ENCODE results near the gene HSPB6.
A peak's percentile ranks its signal among the peaks of the same experiment; 100 is the strongest.
"Not testable (repeated sequence)": the region's sequence is repeated elsewhere in the genome, so short reads cannot be mapped to it uniquely, and the experiment has no call there.

HSPB6 gene

DNA sequence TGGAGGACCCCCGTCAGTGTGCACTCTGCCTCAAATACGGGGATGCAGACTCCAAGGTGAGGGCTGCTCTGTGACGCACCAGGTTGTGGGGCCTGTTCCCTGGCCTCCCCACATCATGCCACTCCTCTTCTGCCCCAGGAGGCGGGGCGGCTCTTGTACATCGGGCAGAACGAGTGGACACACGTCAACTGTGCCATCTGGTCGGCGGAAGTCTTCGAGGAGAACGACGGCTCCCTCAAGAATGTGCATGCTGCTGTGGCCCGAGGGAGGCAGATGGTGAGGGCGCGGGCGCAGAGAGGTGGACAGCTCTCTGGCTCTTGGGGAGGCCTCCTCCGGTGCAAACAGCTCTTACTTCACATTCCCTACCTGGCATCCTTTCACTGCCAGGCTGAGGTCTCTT, 27.8 kb downstream of the HSPB6 start:
- no peak for DNase-seq

GRCh38 chr19:35727956-35728706, 28.7 kb downstream of the HSPB6 start:
- DNase-seq = no peak

DNA sequence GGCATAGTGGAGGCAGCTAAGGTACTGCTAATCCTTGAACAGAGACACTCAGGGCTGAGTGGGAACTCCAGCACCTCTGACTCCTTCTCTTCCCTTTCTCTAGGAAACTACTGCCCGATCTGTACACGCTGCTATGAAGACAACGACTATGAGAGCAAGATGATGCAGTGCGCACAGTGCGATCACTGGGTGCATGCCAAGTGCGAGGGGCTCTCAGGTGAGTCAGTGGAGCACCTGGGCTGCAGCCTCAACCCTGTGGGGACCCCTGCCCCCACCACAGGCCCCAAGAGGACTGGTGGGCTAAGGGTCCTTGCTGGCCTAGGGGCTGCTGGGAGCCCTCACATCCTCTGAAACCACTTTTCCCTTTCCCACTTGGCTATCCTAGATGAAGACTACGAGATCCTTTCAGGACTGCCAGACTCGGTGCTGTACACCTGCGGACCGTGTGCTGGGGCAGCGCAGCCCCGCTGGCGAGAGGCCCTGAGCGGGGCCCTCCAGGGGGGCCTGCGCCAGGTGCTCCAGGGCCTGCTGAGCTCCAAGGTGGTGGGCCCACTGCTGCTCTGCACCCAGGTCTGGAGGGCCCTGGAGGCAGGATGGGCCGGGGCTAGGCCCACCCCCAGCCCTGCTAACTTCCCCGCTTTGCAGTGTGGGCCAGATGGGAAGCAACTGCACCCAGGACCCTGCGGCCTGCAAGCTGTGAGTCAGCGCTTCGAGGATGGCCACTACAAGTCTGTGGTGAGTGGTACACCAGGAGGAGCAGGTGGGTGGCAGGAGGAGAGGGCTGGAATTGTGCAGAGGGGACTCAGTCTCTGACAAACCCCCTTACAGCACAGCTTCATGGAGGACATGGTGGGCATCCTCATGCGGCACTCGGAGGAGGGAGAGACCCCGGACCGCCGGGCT, 29.5 kb downstream of the HSPB6 start:
- no peak for DNase-seq

- DNase-seq = no peak
Observed at GRCh38 chr19:35725216-35725861, 31.5 kb downstream of the HSPB6 start.

GRCh38 chr19:35724560-35724959, 32.3 kb downstream of the HSPB6 start:
- DNase-seq = no peak

DNA sequence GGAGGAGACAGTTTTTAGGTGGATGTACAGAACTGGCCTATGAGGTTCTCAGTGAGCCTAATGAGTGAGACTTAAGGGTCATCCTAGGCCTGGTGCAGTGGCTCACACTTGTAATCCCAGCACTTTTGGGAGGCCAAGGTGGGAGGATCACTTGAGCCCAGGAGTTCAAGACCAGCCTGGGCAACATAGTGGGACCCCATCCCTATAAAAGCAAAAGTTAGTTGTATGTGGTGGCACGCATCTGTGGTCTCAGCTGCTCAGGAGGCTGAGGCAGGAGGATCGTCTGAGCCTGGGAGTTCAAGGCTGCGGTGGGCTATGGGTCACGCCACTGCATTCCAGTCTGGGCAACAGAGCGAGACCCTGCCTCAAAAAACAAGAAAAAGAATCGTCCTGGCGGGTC, 32.7 kb downstream of the HSPB6 start:
- not testable (repeated sequence) for DNase-seq

DNA sequence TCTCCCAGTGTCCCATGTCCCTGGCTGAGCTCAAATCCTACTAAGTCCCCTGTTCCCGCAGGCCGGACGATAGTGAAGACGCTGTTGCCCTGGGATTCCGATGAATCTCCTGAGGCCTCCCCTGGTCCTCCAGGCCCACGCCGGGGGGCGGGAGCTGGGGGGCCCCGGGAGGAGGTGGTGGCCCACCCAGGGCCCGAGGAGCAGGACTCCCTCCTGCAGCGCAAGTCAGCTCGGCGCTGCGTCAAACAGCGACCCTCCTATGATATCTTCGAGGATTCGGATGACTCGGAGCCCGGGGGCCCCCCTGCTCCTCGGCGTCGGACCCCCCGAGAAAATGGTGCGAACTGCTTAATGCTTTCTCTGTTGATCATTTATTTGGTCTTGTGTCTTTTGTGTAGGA, 33.2 kb downstream of the HSPB6 start:
- DNase-seq = no peak

- DNase-seq = peak; percentile 9
Observed at GRCh38 chr19:35722897-35723296, 33.9 kb downstream of the HSPB6 start.

DNA sequence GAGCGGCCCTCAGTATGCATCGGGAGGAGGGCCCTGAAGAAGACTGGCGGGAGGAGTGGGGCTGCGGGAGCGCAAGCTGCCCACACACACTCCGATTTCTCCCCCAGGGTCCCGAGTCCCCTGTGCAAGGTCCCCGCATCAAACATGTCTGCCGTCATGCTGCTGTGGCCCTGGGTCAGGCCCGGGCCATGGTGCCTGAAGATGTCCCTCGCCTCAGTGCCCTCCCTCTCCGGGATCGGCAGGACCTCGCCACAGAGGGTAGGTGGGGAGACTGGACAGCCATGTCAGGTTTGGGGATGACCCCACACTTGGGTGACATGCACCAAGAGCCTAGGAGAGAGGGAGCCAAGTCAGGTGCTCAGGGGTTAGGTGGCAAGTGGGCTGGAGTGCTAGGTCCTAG, 34.4 kb downstream of the HSPB6 start:
- peak; percentile 21 for DNase-seq

DNA sequence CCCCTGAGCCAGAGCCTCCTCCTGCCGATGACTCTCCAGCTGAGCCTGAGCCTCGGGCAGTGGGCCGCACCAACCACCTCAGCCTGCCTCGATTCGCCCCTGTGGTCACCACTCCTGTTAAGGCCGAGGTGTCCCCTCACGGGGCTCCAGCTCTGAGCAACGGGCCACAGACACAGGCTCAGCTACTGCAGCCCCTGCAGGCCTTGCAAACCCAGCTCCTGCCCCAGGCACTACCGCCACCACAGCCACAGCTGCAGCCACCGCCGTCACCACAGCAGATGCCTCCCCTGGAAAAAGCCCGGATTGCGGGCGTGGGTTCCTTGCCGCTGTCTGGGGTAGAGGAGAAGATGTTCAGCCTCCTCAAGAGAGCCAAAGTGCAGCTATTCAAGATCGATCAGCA, 35.5 kb downstream of the HSPB6 start:
- peak; percentile 32 for DNase-seq

DNA sequence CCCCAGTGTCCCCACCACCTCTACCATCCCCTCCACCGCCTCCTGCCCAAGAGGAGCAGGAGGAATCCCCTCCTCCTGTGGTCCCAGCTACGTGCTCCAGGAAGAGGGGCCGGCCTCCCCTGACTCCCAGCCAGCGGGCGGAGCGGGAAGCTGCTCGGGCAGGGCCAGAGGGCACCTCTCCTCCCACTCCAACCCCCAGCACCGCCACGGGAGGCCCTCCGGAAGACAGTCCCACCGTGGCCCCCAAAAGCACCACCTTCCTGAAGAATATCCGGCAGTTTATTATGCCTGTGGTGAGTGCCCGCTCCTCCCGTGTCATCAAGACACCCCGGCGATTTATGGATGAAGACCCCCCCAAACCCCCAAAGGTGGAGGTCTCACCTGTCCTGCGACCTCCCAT, 36.2 kb downstream of the HSPB6 start:
- DNase-seq = peak; percentile 35

DNA sequence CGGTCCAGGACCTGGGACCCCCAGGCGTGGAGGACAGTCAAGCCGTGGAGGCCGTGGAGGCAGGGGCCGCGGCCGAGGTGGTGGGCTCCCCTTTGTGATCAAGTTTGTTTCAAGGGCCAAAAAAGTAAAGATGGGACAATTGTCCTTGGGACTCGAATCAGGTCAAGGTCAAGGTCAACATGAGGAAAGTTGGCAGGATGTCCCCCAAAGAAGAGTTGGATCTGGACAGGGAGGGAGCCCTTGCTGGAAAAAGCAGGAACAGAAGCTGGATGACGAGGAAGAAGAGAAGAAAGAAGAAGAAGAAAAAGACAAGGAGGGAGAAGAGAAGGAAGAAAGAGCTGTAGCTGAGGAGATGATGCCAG, 36.7 kb downstream of the HSPB6 start:
- DNase-seq = no peak

GRCh38 chr19:35719402-35720162, 37.2 kb downstream of the HSPB6 start:
- peak; percentile 31 for DNase-seq

DNA sequence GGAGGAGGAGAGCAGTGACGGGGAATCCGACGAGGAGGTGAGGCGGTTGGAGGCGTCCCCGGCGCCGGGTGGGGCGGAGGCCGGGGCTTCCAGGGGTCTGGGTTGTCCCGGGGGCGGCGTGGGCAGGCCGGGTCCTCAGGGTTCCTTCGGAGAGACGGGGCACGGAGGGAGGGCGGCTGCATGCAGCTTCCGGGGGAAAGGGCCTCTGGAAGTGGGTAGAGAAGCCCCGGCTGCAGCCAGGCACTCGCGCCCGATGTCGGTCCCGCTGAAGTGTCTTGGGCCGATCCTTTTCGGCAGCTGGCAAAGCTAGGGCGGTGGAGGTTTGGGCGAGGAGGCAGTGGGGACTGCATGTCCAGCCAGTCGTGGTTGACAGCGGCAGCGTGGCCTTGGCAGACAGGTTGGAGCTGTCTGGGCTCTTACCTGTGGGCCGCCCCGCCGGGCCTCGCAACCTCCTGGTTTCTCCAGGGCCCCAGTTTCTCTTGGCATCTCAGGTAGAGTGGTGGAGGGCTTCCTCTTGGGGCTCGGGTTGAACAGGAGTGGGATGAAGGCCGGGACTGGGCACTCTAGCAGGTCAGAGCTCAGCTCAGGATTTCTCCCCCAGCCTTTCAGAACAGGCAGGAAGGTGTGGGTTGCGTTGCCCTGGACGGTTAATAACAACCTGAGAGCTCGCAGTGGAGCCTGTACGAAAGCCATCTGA, 38.3 kb downstream of the HSPB6 start:
- DNase-seq = peak; percentile 50

DNA sequence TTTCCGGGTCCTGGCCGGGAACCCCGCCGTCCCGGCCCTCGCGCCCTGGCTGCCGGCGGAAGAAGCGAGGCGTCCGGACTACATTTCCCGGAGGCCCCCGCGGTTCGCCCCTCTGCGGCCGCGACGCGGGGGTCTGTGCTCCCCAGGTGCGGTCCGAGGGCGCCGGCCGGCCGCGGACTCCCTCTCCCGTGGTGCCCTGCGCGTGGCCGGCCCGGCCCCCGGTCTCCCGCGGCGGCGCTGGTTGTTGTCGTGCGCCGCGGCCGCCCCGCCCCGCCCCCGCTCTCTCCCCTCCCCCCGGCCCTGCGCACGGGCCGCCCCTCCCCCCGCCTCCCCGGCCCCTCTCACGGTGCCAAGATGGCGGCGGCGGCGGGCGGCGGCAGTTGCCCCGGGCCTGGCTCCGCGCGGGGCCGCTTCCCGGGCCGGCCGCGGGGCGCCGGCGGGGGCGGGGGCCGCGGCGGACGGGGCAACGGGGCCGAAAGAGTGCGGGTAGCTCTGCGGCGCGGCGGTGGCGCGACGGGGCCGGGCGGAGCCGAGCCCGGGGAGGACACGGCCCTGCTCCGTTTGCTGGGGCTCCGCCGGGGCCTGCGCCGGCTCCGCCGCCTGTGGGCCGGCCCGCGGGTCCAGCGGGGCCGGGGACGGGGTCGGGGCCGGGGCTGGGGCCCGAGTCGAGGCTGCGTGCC, 39.0 kb downstream of the HSPB6 start, which contains the start of gene KMT2B:
TSS of gene KMT2B (plus strand) at position 339 of the 680 bp plus-strand sequence. CDS start at position 355, 16 bp downstream.
- DNase-seq = peak; percentile 97

- peak; percentile 89 for DNase-seq
Observed at GRCh38 chr19:35716801-35717664, 39.8 kb downstream of the HSPB6 start.

- DNase-seq = peak; percentile 68
Observed at GRCh38 chr19:35715981-35716800, 40.6 kb downstream of the HSPB6 start.

- DNase-seq = no peak
Observed at GRCh38 chr19:35715355-35715809, 41.4 kb downstream of the HSPB6 start.

DNA sequence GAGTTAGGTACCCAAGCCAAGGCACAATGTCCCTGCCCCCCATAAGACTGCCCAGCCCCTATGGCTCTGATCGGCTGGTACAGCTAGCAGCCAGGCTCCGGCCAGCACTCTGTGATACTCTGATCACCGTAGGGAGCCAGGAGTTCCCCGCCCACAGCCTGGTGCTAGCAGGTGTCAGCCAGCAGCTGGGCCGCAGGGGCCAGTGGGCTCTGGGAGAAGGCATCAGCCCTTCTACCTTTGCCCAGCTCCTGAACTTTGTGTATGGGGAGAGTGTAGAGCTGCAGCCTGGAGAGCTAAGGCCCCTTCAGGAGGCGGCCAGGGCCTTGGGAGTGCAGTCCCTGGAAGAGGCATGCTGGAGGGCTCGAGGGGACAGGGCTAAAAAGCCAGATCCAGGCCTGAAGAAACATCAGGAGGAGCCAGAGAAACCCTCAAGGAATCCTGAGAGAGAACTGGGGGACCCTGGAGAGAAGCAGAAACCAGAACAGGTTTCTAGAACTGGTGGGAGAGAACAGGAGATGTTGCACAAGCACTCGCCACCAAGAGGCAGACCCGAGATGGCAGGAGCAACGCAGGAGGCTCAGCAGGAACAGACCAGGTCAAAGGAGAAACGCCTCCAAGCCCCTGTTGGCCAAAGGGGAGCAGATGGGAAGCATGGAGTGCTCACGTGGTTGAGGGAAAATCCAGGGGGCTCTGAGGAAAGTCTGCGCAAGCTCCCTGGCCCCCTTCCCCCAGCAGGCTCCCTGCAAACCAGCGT, 42.1 kb downstream of the HSPB6 start:
- DNase-seq = no peak
